ENCODE measurements around the gene ATMIN.

Gene ATMIN

GRCh38 chr16:81053761-81054160 is 18.1 kb downstream of the ATMIN start:
- Histone ChIP-seq H3K4me3 (ENCODE audit: low read length) (no peak overlapping the region), H3K4me1 (ENCODE audit: control insufficient read depth, insufficient read depth, low read length) (no peaks in the 10 kb centered on the region), H3K27me3 (ENCODE audit: control insufficient read depth, insufficient read depth, low read length) (no peaks in the 10 kb centered on the region), H3K9me3 (ENCODE audit: control insufficient read depth, low read length) (no peaks in the 10 kb centered on the region), H3K36me3 (ENCODE audit: control insufficient read depth, insufficient read depth, low read length) (no peaks in the 10 kb centered on the region), H3K9ac (ENCODE audit: low read length) (no peak overlapping the region)

GRCh38 chr16:81060576-81061306 is 25.1 kb downstream of the ATMIN start:
- Histone ChIP-seq H3K36me3 (ENCODE audit: control insufficient read depth, insufficient read depth, low read length) (no peaks in the 10 kb centered on the region), H3K9me3 (ENCODE audit: control insufficient read depth, low read length) (no peaks in the 10 kb centered on the region), H3K4me1 (ENCODE audit: control insufficient read depth, insufficient read depth, low read length) (no peaks in the 10 kb centered on the region), H3K4me3 (ENCODE audit: low read length) (no peak overlapping the region), H3K27me3 (ENCODE audit: control insufficient read depth, insufficient read depth, low read length) (no peaks in the 10 kb centered on the region), H3K9ac (ENCODE audit: low read length) (no peak overlapping the region)

GRCh38 chr16:81061307-81061640 is 25.6 kb downstream of the ATMIN start:
- H3K4me3 ChIP-seq (ENCODE audit: low read length): no peak overlapping the region
- no peaks in the 10 kb centered on the region for H3K4me1 ChIP-seq (ENCODE audit: control insufficient read depth, insufficient read depth, low read length)
- no peak overlapping the region for H3K9ac ChIP-seq (ENCODE audit: low read length)
- no peaks in the 10 kb centered on the region for H3K36me3 ChIP-seq (ENCODE audit: control insufficient read depth, insufficient read depth, low read length)
- no peaks in the 10 kb centered on the region for H3K27me3 ChIP-seq (ENCODE audit: control insufficient read depth, insufficient read depth, low read length)
- H3K9me3 ChIP-seq (ENCODE audit: control insufficient read depth, low read length): no peaks in the 10 kb centered on the region

DNA sequence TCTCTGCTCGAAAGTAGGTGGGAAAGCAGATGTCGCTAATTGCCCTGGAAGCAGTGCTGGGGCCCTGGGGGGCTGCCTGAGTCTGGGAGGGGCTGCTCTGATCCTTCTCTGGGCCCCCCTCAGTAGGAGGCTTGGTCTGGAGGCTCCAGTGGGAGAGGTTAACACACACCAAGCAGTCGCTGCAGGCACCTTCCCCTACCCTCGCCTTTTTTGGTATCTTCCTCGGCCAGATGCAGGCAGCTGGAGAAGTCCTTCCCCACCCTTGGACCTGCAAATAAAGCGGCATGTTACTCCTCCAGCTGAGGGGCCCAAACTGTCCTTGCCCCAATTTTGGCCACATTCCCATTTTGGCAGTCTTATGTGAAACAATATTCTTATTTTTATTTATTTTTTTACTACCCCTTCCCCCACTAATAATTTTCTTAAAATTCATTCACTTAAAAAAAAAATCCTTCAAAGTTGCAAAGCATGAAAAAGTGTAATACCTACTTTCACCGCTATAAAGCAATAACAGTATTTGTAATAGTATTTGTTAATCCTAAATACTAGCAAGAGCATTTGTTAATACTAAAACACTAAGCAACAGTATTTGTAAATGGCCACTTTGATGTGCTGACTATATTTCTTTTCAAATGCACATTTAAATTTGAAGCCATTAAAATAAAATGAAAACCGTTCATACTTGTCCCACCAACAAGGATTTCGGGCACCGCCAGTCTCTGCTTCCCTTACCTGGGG is 26.4 kb downstream of the ATMIN start:
- Histone ChIP-seq H3K9me3 (ENCODE audit: control insufficient read depth, low read length) (no peaks in the 10 kb centered on the region), H3K36me3 (ENCODE audit: control insufficient read depth, insufficient read depth, low read length) (no peaks in the 10 kb centered on the region), H3K4me3 (ENCODE audit: low read length) (no peak overlapping the region), H3K27me3 (ENCODE audit: control insufficient read depth, insufficient read depth, low read length) (no peaks in the 10 kb centered on the region), H3K9ac (ENCODE audit: low read length) (no peak overlapping the region), H3K4me1 (ENCODE audit: control insufficient read depth, insufficient read depth, low read length) (no peaks in the 10 kb centered on the region)

GRCh38 chr16:81066681-81067080 is 31.0 kb downstream of the ATMIN start:
- Histone ChIP-seq H3K9me3 (ENCODE audit: control insufficient read depth, low read length) (no peaks in the 10 kb centered on the region), H3K9ac (ENCODE audit: low read length) (no peak overlapping the region), H3K4me3 (ENCODE audit: low read length) (no peak overlapping the region), H3K27me3 (ENCODE audit: control insufficient read depth, insufficient read depth, low read length) (no peaks in the 10 kb centered on the region), H3K36me3 (ENCODE audit: control insufficient read depth, insufficient read depth, low read length) (no peaks in the 10 kb centered on the region), H3K4me1 (ENCODE audit: control insufficient read depth, insufficient read depth, low read length) (no peaks in the 10 kb centered on the region)

- Histone ChIP-seq H3K9ac (ENCODE audit: low read length) (no peak overlapping the region), H3K4me3 (ENCODE audit: low read length) (no peak overlapping the region), H3K4me1 (ENCODE audit: control insufficient read depth, insufficient read depth, low read length) (no peaks in the 10 kb centered on the region), H3K9me3 (ENCODE audit: control insufficient read depth, low read length) (no peaks in the 10 kb centered on the region), H3K36me3 (ENCODE audit: control insufficient read depth, insufficient read depth, low read length) (no peaks in the 10 kb centered on the region), H3K27me3 (ENCODE audit: control insufficient read depth, insufficient read depth, low read length) (no peaks in the 10 kb centered on the region)
Measured at GRCh38 chr16:81067166-81067565, 31.5 kb downstream of the ATMIN start.

DNA sequence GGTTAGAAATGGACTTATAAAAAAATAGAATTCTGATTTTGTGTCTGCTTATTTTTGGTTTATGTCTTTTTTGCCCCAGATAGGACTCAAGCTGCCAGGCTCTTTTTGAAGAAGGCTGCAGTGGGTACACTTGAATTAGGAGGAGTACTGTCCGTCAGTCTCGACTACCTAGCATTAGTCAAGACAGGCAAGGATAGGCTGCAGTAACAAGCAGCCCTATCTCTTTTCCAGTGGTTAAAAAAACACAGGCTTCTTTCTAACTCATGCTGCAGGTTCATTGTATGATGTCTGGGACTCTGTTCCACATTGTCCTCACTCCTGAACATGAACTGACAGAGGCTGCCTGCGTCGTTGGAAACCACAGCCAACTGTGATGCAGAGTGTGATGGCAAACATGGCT is 33.4 kb downstream of the ATMIN start:
- Histone ChIP-seq H3K9me3 (ENCODE audit: control insufficient read depth, low read length) (no peaks in the 10 kb centered on the region), H3K27me3 (ENCODE audit: control insufficient read depth, insufficient read depth, low read length) (no peaks in the 10 kb centered on the region), H3K4me3 (ENCODE audit: low read length) (no peak overlapping the region), H3K36me3 (ENCODE audit: control insufficient read depth, insufficient read depth, low read length) (no peaks in the 10 kb centered on the region), H3K4me1 (ENCODE audit: control insufficient read depth, insufficient read depth, low read length) (no peaks in the 10 kb centered on the region), H3K9ac (ENCODE audit: low read length) (no peak overlapping the region)

DNA sequence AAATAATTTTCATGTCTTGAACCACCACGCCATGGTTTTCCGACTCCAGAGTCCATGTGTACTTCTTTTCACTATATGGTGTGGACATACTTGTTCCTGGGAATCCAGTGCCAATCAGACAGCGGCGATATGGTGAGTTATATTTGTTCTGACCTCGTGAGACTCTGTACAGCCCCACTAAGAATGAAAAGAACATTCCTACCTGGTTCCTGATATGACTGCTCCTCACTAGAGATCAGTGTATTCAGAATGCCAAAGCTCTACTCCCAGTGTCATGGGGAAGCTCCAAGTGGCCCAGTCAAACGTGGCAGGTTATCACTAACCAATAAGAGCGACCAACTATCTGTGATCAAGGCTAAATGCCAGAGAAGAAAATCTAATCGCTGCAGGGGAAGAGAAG is 35.3 kb downstream of the ATMIN start:
- Histone ChIP-seq H3K36me3 (ENCODE audit: control insufficient read depth, insufficient read depth, low read length) (no peaks in the 10 kb centered on the region), H3K9ac (ENCODE audit: low read length) (no peak overlapping the region), H3K9me3 (ENCODE audit: control insufficient read depth, low read length) (no peaks in the 10 kb centered on the region), H3K27me3 (ENCODE audit: control insufficient read depth, insufficient read depth, low read length) (no peaks in the 10 kb centered on the region), H3K4me1 (ENCODE audit: control insufficient read depth, insufficient read depth, low read length) (no peaks in the 10 kb centered on the region), H3K4me3 (ENCODE audit: low read length) (no peak overlapping the region)

GRCh38 chr16:81071805-81072204 is 36.2 kb downstream of the ATMIN start:
- H3K4me1 ChIP-seq (ENCODE audit: control insufficient read depth, insufficient read depth, low read length): no peaks in the 10 kb centered on the region
- no peak overlapping the region for H3K4me3 ChIP-seq (ENCODE audit: low read length)
- no peaks in the 10 kb centered on the region for H3K9me3 ChIP-seq (ENCODE audit: control insufficient read depth, low read length)
- no peaks in the 10 kb centered on the region for H3K27me3 ChIP-seq (ENCODE audit: control insufficient read depth, insufficient read depth, low read length)
- H3K9ac ChIP-seq (ENCODE audit: low read length): no peak overlapping the region
- H3K36me3 ChIP-seq (ENCODE audit: control insufficient read depth, insufficient read depth, low read length): no peaks in the 10 kb centered on the region

DNA sequence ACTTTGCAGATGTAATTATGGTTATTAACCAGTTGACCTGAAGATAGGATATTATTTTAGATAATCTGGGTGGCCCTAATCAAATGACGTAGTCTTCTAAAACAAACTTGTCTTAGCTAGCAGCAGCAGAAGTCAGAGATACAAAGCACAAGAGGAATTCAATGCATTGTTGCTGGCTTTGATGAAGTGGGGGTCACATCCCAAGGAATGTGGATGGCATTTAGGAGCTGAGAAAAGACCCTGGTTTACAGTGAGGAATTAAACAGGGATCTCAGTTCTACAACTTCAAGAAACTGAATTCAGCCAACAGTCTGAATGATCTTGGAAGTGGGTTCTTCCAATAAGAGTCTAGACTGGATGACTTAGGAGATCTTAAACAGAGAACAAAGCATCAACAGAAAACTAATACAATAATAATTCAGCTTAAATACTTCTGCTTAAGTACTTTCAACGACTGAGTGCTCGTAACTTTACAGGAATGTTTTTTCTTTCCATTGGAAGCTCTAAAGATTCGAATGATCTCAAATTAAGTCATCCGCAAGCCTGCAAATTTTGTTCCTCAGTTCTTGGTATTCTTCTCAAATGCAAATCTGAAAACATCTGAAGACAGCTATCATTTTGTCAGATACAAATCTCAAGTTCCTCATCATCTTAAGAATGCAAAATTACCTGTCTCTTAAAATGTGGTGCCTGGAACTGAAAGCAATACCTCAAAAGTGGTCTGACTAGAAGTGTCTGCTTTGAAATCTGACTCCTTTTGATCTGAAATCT is 38.1 kb downstream of the ATMIN start:
- no peaks in the 10 kb centered on the region for H3K36me3 ChIP-seq (ENCODE audit: control insufficient read depth, insufficient read depth, low read length)
- no peaks in the 10 kb centered on the region for H3K9me3 ChIP-seq (ENCODE audit: control insufficient read depth, low read length)
- no peaks in the 10 kb centered on the region for H3K4me1 ChIP-seq (ENCODE audit: control insufficient read depth, insufficient read depth, low read length)
- H3K4me3 ChIP-seq (ENCODE audit: low read length): no peak overlapping the region
- no peak overlapping the region for H3K9ac ChIP-seq (ENCODE audit: low read length)
- H3K27me3 ChIP-seq (ENCODE audit: control insufficient read depth, insufficient read depth, low read length): no peaks in the 10 kb centered on the region

DNA sequence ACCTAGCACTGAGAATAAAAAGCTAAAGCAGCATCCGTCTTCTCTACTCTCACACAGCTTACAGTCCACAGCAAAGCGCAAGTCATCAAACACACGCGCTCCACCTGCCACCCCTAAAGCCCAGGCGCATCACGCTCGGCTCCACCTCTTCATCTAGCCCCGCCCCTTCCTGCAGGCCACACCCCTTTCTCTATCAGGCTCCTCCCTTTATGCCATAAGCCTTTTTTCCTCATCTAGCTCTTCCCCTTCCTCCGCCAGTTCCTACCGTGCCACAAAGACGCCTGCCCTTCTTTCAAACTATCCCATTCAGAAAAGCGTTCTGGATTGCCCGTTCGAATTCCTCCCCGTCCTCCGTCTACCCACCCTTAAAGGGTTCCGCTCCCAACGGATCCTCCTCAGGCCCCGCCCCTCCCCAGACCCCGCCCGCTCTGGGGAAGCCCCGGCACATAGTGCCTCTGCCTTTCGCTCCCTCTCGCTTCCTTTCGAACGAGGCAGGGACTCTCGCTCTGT is 41.0 kb downstream of the ATMIN start:
- no peaks in the 10 kb centered on the region for H3K4me1 ChIP-seq (ENCODE audit: control insufficient read depth, insufficient read depth, low read length)
- H3K9ac ChIP-seq (ENCODE audit: low read length): peak overlapping the region; percentile 91
- no peaks in the 10 kb centered on the region for H3K9me3 ChIP-seq (ENCODE audit: control insufficient read depth, low read length)
- H3K27me3 ChIP-seq (ENCODE audit: control insufficient read depth, insufficient read depth, low read length): no peaks in the 10 kb centered on the region
- H3K4me3 ChIP-seq (ENCODE audit: low read length): peak overlapping the region; percentile 96
- H3K36me3 ChIP-seq (ENCODE audit: control insufficient read depth, insufficient read depth, low read length): no peaks in the 10 kb centered on the region

Data from mucosa of stomach (tissue), 1 donor.